T-helper 1 cell (primary cell): ENCODE data around the gene GHRH.

Experiments used
- DNase-seq, 5 donors: peaks; one replicate each; pipeline ENCODE4 v3.0.0-alpha.2; 2012 to 2020

GHRH gene

DNA sequence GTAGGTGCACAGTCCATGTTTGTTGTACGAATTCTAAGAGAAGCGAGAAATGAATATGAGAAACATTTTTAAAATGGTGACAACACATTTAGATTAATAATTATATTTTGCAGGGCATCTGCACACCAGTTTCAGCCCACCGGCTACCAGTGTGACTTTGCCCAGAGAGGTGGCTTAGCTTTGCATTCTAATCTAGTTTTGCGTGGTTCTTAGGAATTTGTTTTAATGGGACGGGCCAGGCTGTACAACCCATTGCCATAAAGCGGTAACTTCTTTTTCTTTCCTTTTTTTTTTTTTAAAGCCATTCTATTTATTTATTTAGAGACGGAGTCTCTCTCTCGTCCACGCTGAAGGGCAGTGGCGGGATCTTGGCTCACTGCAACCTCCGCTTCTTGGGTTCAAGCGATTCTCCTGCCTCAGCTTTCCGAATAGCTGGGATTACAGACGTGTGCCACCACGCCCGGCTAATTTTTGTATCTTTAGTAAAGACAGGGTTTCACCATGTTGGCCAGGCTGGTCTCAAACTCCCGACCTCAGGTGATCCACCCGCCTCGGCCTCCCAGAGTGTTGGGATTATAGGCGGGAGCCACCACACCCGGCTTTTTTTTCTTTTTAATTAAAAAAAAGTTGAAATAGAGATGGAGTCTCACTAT is 28.7 kb upstream of the GHRH start:
- no peak for DNase-seq

DNA sequence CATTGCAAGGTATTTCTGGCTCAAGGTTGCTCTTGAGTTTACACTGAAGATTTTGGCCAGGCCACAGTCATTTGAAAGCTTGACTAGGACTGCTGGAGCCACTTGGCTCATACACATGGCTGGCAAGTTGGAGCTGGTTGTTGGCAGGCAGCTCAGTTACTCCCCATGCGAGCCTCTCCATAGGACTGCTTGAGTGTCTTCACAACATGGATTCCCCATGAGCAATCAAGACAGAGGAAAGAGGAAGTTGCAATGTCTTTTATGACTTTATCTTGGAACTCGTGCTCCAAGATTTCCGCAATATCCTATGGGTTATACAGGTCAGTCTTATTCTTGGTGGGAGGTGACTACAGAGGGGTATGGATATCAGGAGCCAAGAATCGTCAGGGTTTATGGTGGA is 26.5 kb upstream of the GHRH start:
- DNase-seq: no peak

DNA sequence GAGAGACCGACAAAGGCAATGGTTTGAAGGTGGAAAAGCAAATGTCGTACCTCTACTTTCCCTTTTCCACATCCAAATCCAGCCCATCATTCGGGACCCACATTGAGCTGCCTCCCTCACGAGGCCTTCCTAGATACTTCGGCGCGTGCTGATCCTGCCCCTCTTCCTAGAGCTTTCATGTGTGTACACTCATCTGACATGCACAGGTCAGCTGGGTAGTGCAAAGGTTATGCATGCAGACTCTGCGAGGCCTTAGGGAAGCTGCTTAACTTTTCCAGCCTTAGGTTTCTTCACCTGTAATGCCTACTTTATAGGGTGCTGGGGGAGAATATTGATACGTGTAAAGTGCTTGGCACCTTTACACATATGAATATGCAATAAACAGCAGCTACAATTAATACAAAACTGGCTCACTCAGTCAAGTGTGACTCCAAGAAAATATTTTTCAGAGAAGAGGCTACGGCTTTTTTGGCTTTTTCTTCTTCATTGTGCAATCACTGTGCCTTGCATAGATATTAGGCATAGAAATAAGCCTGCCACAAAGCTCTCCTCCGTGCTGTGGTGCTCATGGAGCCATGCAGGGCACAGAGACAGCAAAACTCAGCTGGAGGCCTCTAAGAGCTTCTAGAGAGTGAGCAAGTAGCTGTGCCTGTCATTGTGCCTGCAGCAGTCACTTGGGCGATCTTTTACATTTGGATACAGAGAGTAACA is 24.2 kb upstream of the GHRH start:
- DNase-seq: no peak

DNA sequence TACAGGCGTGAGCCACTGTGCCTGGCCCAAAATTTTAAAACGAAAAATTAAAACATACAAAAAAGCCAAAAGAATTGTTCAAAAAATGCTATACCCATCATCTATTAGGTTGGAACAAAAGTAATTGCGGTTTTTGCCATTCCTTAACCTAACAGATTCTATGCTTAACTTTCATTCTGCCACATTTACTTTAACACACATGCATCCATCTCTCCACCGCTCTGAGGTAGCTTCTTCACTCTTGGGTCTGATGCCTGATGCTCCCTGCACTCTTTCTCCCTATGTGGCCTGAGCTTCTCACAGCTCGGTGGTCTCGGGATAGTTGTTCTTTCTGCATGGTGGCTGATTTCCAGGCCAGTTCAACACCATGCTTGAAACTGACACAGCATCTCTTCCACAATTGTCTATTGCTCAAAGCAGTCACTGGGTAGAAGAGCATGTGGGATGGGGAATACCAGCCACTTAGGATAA is 23.1 kb upstream of the GHRH start:
- no peak for DNase-seq

DNA sequence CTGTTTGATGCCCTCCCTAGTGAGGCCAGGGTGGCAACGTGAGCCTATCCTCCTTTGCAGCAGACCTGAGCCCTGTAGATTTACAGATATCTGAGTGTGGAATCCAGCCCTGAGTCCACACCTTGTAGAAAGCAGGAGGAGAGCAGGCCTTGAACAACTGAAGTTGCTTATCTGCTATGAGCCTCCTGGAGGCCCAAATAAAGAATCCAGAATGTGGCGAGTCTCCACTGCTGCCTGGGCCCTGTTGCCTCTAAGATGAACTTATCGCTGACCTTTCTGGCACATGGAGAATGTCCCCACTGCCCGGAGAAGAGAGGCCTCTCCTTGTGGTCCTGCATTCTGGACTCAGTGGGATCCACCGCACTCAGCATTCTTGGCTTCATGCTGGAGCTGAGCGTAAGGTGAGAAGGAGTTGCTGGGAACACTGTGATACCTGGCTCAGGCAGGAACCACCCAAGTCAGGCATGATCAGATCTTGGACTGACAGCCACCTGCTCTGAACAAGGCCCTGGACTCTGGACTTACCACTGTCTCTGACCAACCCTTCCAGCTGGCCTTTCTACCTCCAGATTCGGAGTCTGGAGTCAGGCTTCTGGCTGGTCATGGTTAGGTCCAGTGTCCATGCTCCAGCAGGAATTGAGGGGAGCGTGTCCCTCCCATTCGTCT is 22.0 kb upstream of the GHRH start:
- DNase-seq: no peak

DNA sequence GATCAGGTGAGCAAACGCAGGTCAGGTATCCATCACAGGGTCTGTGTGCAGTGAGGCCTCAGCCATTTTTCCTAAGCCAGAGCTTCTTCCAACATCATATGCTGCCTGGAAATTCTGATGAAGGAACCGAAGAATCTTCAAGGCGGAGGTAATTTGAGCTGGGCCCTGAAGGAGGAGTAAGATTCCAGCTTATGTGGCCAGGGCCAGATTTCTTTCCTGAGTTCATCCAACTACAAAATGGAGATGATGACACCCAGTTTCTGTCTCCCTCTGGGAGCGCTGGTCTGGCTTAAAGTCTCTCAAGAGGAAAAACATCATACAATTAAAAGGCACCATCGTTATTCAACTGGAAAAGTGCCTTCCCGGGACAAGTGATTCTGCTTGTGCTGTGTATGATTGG is 20.9 kb upstream of the GHRH start:
- no peak for DNase-seq

DNA sequence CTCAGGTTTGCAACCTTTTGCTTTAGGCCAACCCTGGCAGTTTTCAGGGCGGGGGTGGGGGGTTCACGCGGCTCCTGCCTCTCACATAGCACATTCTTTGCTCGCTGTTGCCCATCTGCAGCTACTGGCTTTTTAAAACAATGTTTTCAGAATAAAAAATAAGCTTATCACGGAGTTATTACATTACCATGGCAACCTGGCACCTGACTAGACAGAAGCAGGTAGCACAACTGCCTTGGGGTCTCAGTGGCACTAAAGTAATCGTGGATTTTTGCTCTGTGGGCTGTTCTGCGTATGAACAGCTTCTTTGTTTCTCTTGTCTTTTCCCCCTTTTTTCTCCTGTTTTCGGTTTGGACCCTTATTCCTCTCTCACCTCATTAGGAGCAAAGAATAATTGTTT is 18.8 kb upstream of the GHRH start:
- DNase-seq: no peak

DNA sequence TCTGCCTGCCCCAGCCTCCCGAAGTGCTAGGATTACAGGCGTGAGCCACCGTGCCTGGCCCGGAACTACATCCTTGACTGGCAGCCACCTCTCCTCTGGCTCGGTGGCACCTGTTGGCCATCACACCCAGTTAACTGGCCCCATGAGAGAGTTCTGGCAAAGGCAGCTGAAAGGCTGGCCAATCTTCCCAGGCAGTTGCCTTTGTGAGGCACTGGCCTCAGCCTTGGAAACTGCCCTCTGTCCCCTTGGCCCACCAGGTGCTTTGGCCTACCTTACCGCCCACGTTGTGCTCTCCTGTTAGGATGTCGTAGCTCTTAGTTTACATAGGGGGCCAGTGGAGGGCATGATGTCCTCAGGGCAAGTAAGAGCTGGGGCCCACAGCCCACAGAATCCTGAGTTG is 18.2 kb upstream of the GHRH start:
- no peak for DNase-seq

DNA sequence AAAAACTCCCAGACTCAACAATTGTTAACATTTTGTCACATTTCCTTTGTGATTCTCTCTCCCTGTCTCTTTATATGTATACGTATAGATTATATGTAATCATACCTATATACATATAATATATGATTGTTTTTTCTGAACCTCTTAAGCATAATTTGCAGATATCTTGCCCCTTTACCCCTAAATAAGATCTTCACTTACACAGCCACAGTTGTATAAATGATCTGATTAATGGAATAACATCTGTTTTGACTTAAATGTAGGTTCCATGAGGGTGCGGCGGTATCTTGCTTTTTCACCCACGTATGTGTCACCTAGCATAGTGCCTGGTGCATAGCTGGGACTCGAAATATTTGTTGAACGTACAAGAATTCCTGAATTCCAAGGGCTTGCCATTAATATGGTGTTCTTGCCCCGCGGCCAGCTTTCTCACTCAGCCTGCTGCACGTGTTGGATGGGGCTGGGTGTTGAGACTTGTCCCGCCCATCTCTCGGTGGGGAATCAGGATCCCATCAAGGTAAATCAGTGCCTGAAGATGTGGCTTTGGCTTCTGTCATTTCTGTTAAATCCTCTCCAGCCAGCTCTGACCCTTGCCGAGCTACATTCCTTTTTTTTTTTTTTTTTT is 17.5 kb upstream of the GHRH start:
- no peak for DNase-seq

DNA sequence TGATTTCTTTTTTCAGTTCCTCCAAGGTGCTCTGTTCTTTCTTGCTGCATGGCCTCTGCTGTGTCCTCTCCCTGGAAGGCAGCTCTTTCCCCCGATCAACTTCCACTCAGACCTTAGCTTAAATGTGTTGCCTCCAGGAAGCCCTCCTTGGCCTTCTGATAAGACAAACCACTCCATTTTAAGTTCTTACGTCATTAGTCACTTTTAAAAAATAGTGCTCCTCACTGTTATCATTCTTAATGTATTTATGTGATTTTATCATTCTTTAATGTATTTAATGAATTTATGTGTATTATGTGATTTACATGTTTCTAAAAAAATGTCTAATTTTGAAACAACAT is 15.6 kb upstream of the GHRH start:
- DNase-seq: no peak

DNA sequence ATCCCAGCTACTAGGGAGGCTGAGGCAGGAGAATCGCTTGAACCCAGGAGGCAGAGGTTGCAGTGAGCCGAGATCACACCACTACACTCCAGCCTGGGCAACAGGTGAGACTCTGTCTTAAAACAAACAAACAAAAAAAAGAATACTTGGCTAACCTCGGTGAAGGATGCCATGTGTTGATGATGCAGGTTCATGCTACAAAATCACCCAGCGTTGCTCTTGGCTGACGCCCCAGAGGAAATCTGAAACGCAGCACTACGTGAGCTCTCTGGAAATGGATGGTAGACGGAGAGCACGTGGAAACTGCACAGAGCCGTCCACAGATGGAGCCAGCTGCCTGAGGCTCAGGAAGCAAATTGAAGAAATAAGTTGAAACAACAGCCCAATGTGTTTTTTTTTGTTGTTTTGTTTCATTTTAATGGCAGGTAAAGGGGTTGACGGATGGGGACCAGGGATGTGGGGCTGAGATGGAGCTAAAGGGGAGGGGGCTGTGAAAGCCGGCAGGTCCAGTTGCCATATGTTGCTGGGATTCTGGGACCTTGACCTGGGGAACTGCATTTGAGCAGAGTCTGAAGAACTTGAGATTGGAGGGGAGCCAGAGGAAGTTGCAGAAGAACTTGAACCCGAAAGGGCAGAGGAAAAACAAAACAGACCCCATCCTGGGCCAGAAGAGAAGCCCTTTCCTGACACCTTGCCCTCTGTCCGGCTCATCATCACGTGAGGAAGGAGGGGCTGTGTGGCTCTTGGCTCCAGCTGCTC is 15.1 kb upstream of the GHRH start:
- DNase-seq: peak in 1 of 5 donors; percentile 20

DNA sequence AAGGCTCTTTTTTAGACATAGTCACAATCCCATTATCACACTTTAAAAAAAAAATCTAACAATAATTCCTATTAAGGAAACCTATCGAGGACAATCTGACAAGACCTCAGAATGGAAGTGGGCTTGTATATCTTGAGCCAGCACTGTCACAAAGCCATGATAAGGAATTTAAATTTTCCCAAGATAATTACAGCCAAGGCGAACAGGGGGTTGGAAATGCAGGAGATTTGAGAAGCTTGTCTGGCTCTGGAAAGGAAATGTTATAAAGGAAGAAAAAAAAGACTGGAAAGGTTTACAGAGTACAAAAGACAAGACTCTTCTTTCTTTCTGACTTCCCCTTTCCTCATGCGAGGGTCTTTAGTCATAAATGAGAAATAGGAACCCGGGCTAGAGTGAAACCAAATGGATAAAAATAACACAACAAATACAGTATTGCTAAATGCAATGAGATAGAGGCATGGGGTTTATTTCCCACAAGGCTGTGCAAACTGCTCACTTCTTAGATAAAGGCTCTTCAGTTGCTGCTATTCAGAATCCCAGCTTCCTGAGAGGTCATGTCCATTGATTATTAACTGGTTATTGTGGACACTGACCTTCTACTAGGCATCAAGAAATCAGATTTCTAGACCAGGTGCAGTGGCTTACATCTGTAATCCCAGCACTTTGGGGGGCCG is 13.4 kb upstream of the GHRH start:
- no peak for DNase-seq

DNA sequence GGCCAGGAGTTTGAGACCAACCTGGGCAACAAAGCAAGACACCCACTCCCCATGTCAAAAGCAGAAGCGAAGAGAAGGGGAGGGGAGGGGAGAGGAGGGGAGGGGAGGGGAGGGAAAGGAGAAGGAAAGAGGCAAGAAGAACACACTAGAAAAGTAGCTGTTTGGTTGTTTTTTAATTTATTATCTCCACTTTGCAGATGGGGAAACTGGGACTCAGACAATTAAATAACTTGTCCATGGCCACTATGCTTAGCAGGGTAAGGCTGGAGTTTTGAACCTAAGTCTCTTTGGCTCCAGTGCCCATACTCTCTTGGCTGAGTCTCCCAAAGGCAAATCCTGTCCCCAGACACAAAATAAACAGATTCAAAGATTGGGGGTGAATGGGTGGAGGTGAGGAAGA is 12.4 kb upstream of the GHRH start:
- no peak for DNase-seq

DNA sequence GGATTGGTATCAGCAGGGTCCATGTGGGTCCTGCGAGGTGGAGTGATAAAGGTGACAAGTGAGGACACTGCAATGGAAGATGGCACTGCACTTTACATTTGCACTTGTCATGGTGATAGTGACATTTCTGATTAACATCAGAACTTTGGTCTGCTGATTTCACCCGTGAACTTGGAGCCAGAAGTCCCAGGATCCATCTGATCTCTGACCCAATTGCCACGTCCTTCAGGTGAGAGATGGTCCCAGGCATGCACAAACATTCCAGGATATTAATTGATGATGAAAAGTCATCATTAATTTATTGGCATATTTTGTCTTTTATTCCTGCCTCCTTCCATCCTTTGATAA is 9.8 kb upstream of the GHRH start:
- no peak for DNase-seq

DNA sequence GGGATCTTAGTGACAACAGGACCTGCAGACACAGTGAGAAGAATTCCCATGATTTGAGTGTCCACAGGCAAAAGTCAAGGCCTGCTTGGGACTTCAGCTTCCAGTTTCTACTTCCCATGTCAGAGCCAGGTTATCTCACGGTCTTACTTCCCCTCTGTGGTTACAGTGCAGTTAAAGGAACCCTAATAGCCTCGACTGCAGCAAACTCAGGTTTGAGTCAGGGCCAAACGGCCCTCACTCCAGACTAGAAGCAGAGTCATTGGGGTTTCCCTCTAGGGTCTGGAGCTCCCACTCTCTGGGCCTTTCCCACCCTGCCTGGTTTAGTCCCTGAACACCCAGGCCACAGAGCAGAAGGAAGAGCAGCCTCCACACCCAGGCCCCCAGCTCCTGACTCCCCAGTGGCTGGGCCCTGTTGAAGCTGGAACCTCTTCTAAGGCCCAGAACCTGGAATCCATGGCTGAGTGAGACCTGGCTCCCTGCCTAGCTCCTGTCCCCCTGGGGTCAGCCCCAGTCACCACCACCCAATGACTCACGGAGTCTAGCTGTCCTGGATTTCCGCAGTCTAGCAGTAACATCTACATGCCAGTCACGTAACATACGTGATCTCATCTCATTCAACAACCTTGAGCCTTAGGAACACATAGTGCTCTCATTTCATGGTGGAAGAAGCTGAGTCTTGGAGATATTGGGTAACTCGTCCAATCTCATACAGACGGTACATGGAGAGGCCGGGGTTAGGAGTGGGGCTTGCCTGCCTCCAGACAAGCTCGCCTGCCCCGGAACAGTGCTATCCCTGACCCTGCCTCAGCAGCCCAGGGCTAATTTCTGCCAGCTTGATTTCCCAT is 9.2 kb upstream of the GHRH start:
- no peak for DNase-seq

DNA sequence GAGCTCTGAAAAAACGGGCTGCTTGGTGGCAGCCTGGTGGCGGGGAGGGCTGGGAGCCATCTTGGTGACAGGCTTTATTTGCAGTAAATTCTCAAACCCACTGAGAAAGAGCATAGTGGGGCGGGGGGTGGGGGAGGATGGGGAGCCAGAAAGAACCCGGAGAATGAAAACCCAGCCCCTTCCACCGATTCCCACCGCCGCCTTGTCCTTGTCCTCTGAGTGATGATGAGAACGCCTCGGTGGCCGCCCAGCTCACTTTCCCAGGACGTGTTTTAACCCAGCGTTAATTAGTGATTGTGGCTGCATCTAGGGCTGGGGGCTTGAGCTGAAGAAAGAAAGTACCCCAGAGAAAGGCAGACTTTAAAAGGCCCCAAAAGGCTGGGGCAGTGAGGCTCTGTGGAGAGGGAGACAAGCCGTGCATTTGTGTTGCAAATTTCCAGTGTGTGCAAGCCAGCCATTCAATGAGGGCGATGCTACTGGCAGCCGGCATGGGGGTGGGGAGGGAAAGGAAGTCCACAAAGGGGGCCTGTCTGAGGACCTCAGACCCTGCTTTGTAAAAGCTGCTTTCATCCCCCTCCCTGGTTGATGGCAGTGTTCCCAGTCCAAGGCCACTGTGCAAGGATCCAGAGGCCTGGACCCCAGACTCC is 6.2 kb upstream of the GHRH start:
- DNase-seq: no peak

DNA sequence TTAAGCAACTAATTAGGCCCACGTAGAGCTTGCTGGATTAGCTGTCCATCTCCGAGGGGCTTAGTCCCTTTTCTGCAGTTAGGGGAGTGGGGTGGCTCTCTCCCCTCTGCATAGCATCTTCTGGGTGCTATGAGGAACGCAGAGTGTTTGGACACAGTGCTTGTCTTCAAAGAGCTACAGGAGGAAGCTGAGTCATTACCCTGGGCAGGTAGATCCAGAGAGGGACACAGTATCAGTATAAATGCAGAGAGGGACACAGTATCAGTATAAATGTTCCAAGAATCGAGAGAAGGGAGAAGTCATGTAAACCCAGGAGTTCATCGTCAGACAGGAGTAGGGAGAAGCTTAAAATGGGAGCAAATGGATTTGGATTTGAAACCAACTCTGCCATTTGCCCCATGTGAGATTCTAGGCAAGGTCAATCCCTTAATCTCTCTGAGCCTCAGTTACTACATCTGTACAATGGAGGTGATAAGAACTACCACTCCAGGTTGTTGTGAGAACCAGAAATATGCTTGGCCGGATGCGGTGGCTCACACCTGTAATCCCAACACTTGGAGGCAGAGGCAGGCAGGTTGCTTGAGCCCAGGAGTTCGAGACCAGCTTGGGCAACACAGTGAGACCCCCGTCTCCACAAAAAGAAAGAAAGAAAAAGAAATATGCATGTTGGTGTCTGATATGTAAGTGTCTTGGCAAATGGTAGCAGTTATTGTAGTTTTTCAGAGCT is 5.5 kb upstream of the GHRH start:
- DNase-seq: no peak

DNA sequence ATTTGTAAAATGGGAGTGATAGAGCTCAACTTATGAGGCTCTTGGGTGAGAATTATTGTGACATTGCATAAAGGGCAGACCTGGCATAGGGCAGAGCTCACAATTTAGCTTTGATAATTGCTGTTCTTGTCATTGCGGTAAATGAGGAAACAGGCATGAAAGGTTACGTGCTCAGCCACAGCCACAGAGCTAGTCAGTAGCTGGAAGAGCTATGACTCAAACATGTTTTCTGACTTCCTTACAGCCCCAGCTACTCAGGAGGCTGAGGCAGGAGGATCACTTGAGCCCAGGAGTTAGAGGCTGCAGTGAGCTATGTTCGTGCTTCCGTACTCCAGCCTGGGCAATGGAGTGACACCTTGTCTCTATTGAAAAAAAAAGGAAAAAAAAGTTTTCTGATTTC is 3.5 kb upstream of the GHRH start:
- peak in 1 of 5 donors; percentile 55 for DNase-seq

DNA sequence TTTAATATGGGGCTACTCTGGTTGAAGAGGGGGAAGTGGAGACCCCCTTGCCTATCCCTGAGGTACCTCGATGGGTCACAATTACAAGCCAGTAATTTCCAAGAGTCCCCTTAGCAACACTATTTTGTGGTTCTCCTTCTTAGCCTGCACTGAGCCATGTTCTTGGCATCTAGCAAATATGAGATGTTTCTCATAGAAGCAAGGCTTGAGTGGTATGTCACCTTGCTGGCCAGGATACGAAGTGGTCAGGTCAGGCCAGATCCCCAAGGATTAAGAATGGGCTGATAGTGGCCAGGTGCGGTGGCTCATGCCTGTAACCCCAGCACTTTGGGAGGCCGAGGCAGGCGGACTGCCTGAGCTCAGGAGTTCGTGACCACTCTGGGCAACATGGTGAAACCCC is 2.1 kb upstream of the GHRH start:
- no peak for DNase-seq

DNA sequence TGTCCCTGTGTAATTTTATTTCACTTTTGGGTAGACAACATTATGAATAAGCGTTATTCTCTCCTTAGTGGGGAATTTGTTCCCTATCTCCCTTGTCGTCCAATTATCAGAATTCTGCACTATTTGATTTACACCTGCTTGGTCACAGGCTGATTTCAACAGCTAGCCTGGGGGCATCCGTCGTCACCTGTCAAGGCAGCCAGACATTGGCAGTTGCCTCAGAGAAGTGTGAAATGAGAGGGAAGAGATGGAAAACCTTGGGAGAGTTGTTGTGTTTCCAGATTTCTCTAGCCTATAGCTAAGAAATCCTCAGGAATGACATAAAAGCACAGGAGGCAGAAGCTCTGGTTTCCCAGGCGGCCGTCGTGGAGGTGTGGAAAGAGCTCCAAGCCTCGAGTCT is 891 bp upstream of the GHRH start:
- DNase-seq: no peak
